SK-N-SH (cell line): ENCODE data around the gene C6orf89. TPM values are rescaled to one million over a fixed set of nuclear protein-coding genes. Genes with fewer than 3 reads are reported as not detected.

Experiments
- CTCF ChIA-PET: fragments of 300-600, 350-600 bp; formaldehyde crosslinking; extraction: SDS; loops from one replicate; lab custom pipeline; 2021; lab: Yijun Ruan, JAX
- POLR2A ChIA-PET: fragments of 350-600 bp; sonication (Branson Sonifier 250); formaldehyde crosslinking; extraction: SDS; loops from one replicate; lab custom pipeline; 2020; ENCODE audit warnings: antibody characterized with exemption, inconsistent platforms; lab: Yijun Ruan, JAX
- DNase-seq: peaks from one replicate; pipeline ENCODE4 v3.0.0; 2012
- H2AFZ ChIP-seq: fragments of 200-600 bp; sonication (generic); 2 replicates; pipeline ENCODE4 v1.8.1; 2016; ENCODE audit warnings: antibody characterized with exemption, mild to moderate bottlenecking, low read depth
- H3F3A ChIP-seq: fragments of 200-600 bp; sonication (generic); replicated peaks from 2 replicates; pipeline ENCODE3; 2016; ENCODE audit warnings: antibody characterized with exemption, mild to moderate bottlenecking; ENCODE audit not compliant: insufficient read depth
- H3K27ac ChIP-seq, 2 experiments: fragments of 200-500 bp in 1 of 2; fragments of 200-600 bp in 1 of 2; sonication (Bioruptor generic) in 1 of 2; sonication (generic), shearing (Covaris generic) in 1 of 2; 2 replicates each; pipeline versions ENCODE4 v1.5.1 to v1.6.1; 2014 to 2016; ENCODE audit warnings: low read depth in 2 of 2, inconsistent platforms in 1 of 2, low read length in 1 of 2, mild to moderate bottlenecking in 1 of 2, mixed read lengths in 1 of 2
- H3K27me3 ChIP-seq: fragments of 200-600 bp; sonication (generic), shearing (Covaris generic); 2 replicates; pipeline ENCODE4 v1.6.1; 2016; ENCODE audit warnings: mixed run types; ENCODE audit not compliant: insufficient read depth
- H3K36me3 ChIP-seq, 2 experiments: fragments of 200-500 bp in 1 of 2; fragments of 200-600 bp in 1 of 2; sonication (Bioruptor generic) in 1 of 2; sonication (generic) in 1 of 2; replicated peaks in 1 of 2; 2 replicates each; pipeline versions ENCODE3 to v1.5.1; 2014 to 2016; ENCODE audit warnings: low read length in 1 of 2, mild to moderate bottlenecking in 1 of 2; ENCODE audit not compliant: insufficient read depth in 2 of 2, control insufficient read depth in 1 of 2
- H3K4me1 ChIP-seq, 2 experiments: fragments of 200-500 bp in 1 of 2; fragments of 200-600 bp in 1 of 2; sonication (Bioruptor generic) in 1 of 2; sonication (generic), shearing (Covaris generic) in 1 of 2; 2 replicates each; pipeline versions ENCODE4 v1.5.1 to v1.6.1; 2014 to 2016; ENCODE audit warnings: low read depth in 1 of 2, low read length in 1 of 2, mixed run types in 1 of 2; ENCODE audit not compliant: insufficient read depth in 2 of 2, control insufficient read depth in 1 of 2
- H3K4me2 ChIP-seq: fragments of 200-600 bp; sonication (generic), shearing (Covaris generic); 2 replicates; pipeline ENCODE4 v1.6.1; 2017; ENCODE audit warnings: mixed run types
- H3K4me3 ChIP-seq, 2 experiments: fragments of 200-500 bp in 1 of 2; fragments of 200-600 bp in 1 of 2; sonication (Bioruptor generic) in 1 of 2; sonication (generic), shearing (Covaris generic) in 1 of 2; 2 replicates each; pipeline versions ENCODE4 v1.5.1 to v1.8.1; 2014 to 2016; ENCODE audit warnings: low read depth in 2 of 2, inconsistent platforms in 1 of 2, low read length in 1 of 2, mild to moderate bottlenecking in 1 of 2, mixed read lengths in 1 of 2, moderate library complexity in 1 of 2
- H3K79me2 ChIP-seq: fragments of 200-600 bp; sonication (generic); 2 replicates; pipeline ENCODE4 v1.8.1; 2017; ENCODE audit warnings: mild to moderate bottlenecking; ENCODE audit not compliant: insufficient read depth
- H3K9ac ChIP-seq: fragments of 200-600 bp; sonication (generic); 2 replicates; pipeline ENCODE4 v1.6.1; 2017; ENCODE audit warnings: mixed run types
- H3K9me2 ChIP-seq: fragments of 200-600 bp; sonication (generic); 2 replicates; pipeline ENCODE4 v1.6.1; 2017; ENCODE audit warnings: mixed run types
- H3K9me3 ChIP-seq: fragments of 200-600 bp; sonication (generic); 2 replicates; pipeline ENCODE4 v1.6.1; 2017; ENCODE audit warnings: mixed run types, mild to moderate bottlenecking, moderate library complexity
- H4K20me1 ChIP-seq: fragments of 200-600 bp; sonication (generic); 2 replicates; pipeline ENCODE4 v1.6.1; 2017; ENCODE audit warnings: mild to moderate bottlenecking, mixed run types; ENCODE audit not compliant: insufficient read depth
- EZH2phosphoT487 ChIP-seq: fragments of 200-600 bp; sonication (generic); IDR thresholded peaks from 2 replicates; pipeline ENCODE4 v1.6.1; 2017; ENCODE audit warnings: low read depth, mixed run types, mild to moderate bottlenecking, antibody characterized with exemption, moderate library complexity, borderline replicate concordance
- FOSL2 ChIP-seq: IDR thresholded peaks from 2 replicates; pipeline ENCODE4 v1.4.0; 2012; ENCODE audit warnings: low read depth, mild to moderate bottlenecking, moderate library complexity, borderline replicate concordance
- FOXJ3 ChIP-seq: sonication (generic); formaldehyde crosslinking; IDR thresholded peaks from 2 replicates; pipeline ENCODE4 v1.5.1; 2020; ENCODE audit warnings: mild to moderate bottlenecking, missing genetic modification reagents
- FOXM1 ChIP-seq: IDR thresholded peaks from 2 replicates; pipeline ENCODE4 v1.4.0; 2012; ENCODE audit warnings: low read depth, mild to moderate bottlenecking
- GATA2 ChIP-seq: sonication (generic); formaldehyde crosslinking; IDR thresholded peaks from 2 replicates; pipeline ENCODE4 v1.5.0; 2020; ENCODE audit warnings: mild to moderate bottlenecking, missing genetic modification reagents
- MEF2A ChIP-seq: IDR thresholded peaks from 2 replicates; pipeline ENCODE4 v1.4.0; 2012; ENCODE audit warnings: low read depth, borderline replicate concordance
- POLR2AphosphoS5 ChIP-seq: IDR thresholded peaks from 2 replicates; pipeline ENCODE4 v1.6.1; 2012; ENCODE audit warnings: low read depth, low read length
- RAD21 ChIP-seq: IDR thresholded peaks from 2 replicates; pipeline ENCODE4 v1.6.1; 2012; ENCODE audit warnings: mild to moderate bottlenecking, low read length
- RXRA ChIP-seq: IDR thresholded peaks from 2 replicates; pipeline ENCODE4 v1.4.0; 2012; ENCODE audit warnings: low read depth, mild to moderate bottlenecking, borderline replicate concordance
- SIN3A ChIP-seq: IDR thresholded peaks from 2 replicates; pipeline ENCODE4 v1.6.1; 2012; ENCODE audit warnings: low read depth, mild to moderate bottlenecking, low read length, moderate library complexity, borderline replicate concordance
- SMC3 ChIP-seq: IDR thresholded peaks from 2 replicates; pipeline ENCODE4 v1.6.1; 2012; ENCODE audit warnings: low read depth, low read length, improper control_type of control experiment
- TEAD4 ChIP-seq: IDR thresholded peaks from 2 replicates; pipeline ENCODE4 v1.4.0; 2012; ENCODE audit warnings: mild to moderate bottlenecking, borderline replicate concordance; ENCODE audit not compliant: insufficient read depth
- YY1 ChIP-seq: IDR thresholded peaks from 2 replicates; pipeline ENCODE4 v1.4.0; 2012; ENCODE audit warnings: low read depth, mild to moderate bottlenecking
- WGBS: methylation state at CpG from one replicate; pipeline ENCODE4 v1.1.6; 2017; ENCODE audit warnings: low lambda C conversion rate; 5-methylcytosine and 5-hydroxymethylcytosine counted together
- polyA plus RNA-seq, 3 experiments: library from polyadenylated mRNA; depleted of rRNA; stranded (reverse); fragments of >200 nt; gene quantifications; 2 replicates each; pipeline ENCODE4 v1.2.3, GENCODE V29; 2012
- TF ChIP-seq, protein P1 (sequence below): IDR thresholded peaks from 2 replicates; pipeline ENCODE4 v1.4.0; 2012; ENCODE audit warnings: low read depth
- TF ChIP-seq, protein P2 (sequence below): fragments of 200-600 bp; sonication (generic); IDR thresholded peaks from 2 replicates; pipeline ENCODE4 v1.6.1; 2017; ENCODE audit warnings: antibody characterized with exemption, mild to moderate bottlenecking, moderate library complexity
- TF ChIP-seq, protein P3 (sequence below): fragments of 150-350 bp; IDR thresholded peaks from 2 replicates; pipeline ENCODE4 v1.6.1; 2016; ENCODE audit warnings: mild to moderate bottlenecking, low read depth, low read length
- TF ChIP-seq, protein P4 (sequence below): fragments of 150-350 bp; IDR thresholded peaks from 2 replicates; pipeline ENCODE4 v1.6.1; 2017; ENCODE audit warnings: antibody characterized with exemption, low read length, low read depth, borderline replicate concordance
- TF ChIP-seq, protein P5 (sequence below): IDR thresholded peaks from 2 replicates; pipeline ENCODE4 v1.4.0; 2012; ENCODE audit warnings: low read depth, borderline replicate concordance

C6orf89 gene
- polyA plus RNA-seq, 1 of the 3 experiments (the other 2 are of a cell fraction), result 20.4 TPM

DNA sequence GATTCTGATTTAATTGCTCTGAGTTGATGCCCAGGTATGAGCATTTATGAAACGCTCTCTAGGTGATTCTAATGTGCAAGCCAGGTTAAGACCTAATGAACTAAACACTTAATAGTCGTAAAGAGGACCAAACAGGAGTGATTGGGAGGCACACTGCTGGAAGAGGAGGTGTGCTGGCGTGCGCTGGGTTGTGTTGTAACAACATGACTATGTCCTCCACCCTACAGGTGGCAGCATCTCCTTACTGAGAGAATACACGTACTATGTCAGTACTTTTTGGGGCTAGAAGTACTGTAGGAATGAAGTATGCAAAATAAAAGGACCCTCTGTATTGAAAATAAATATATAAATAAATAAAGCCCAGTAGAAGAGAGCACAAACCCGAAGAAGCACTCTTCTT, 11.9 kb downstream of the C6orf89 start:
- Histone ChIP-seq H3F3A (no peaks in the 10 kb centered on the region), H3K79me2 (peaks cover 19% of the 10 kb centered on the region), H3K9me2 (no peaks in the 10 kb centered on the region), H3K9me3 (no peaks in the 10 kb centered on the region), H3K36me3 (peaks cover 30% of the 10 kb centered on the region in 2 experiments), H3K4me1 (no peaks in the 10 kb centered on the region), H3K27me3 (no peaks in the 10 kb centered on the region), H3K4me3 (no peak overlapping the region), H4K20me1 (no peaks in the 10 kb centered on the region), H3K27ac (no peak overlapping the region), H3K9ac (no peak overlapping the region), H2AFZ (no peak overlapping the region), H3K4me2 (no peak overlapping the region)
- peak; percentile 14 for DNase-seq
- POLR2A ChIA-PET, result no interaction called here
- 86% methylated on average over 6 of the region's 6 CpGs for WGBS
- no peak for TF ChIP-seq FOXM1
- TF ChIP-seq MEF2A, result no peak
- TF ChIP-seq, protein P1, sequence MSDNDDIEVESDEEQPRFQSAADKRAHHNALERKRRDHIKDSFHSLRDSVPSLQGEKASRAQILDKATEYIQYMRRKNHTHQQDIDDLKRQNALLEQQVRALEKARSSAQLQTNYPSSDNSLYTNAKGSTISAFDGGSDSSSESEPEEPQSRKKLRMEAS, result no peak
- TF ChIP-seq, protein P2, sequence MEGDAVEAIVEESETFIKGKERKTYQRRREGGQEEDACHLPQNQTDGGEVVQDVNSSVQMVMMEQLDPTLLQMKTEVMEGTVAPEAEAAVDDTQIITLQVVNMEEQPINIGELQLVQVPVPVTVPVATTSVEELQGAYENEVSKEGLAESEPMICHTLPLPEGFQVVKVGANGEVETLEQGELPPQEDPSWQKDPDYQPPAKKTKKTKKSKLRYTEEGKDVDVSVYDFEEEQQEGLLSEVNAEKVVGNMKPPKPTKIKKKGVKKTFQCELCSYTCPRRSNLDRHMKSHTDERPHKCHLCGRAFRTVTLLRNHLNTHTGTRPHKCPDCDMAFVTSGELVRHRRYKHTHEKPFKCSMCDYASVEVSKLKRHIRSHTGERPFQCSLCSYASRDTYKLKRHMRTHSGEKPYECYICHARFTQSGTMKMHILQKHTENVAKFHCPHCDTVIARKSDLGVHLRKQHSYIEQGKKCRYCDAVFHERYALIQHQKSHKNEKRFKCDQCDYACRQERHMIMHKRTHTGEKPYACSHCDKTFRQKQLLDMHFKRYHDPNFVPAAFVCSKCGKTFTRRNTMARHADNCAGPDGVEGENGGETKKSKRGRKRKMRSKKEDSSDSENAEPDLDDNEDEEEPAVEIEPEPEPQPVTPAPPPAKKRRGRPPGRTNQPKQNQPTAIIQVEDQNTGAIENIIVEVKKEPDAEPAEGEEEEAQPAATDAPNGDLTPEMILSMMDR, result peak; percentile 40
- TF ChIP-seq TEAD4, result no peak
- TF ChIP-seq SIN3A, result no peak
- no peak for TF ChIP-seq FOSL2
- TF ChIP-seq GATA2, result no peak
- 0 out of 2 replicates have a peak, but pooled peaks have one; percentile 18 for TF ChIP-seq RAD21
- TF ChIP-seq SMC3, result no peak
- TF ChIP-seq, protein P3, sequence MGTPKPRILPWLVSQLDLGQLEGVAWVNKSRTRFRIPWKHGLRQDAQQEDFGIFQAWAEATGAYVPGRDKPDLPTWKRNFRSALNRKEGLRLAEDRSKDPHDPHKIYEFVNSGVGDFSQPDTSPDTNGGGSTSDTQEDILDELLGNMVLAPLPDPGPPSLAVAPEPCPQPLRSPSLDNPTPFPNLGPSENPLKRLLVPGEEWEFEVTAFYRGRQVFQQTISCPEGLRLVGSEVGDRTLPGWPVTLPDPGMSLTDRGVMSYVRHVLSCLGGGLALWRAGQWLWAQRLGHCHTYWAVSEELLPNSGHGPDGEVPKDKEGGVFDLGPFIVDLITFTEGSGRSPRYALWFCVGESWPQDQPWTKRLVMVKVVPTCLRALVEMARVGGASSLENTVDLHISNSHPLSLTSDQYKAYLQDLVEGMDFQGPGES, result no peak
- TF ChIP-seq, protein P4, sequence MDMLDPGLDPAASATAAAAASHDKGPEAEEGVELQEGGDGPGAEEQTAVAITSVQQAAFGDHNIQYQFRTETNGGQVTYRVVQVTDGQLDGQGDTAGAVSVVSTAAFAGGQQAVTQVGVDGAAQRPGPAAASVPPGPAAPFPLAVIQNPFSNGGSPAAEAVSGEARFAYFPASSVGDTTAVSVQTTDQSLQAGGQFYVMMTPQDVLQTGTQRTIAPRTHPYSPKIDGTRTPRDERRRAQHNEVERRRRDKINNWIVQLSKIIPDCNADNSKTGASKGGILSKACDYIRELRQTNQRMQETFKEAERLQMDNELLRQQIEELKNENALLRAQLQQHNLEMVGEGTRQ, result no peak
- TF ChIP-seq RXRA, result no peak
- TF ChIP-seq, protein P5, sequence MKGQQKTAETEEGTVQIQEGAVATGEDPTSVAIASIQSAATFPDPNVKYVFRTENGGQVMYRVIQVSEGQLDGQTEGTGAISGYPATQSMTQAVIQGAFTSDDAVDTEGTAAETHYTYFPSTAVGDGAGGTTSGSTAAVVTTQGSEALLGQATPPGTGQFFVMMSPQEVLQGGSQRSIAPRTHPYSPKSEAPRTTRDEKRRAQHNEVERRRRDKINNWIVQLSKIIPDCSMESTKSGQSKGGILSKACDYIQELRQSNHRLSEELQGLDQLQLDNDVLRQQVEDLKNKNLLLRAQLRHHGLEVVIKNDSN, result no peak
- no peak for TF ChIP-seq EZH2phosphoT487
- no peak for TF ChIP-seq FOXJ3
- no peak for TF ChIP-seq YY1
- TF ChIP-seq POLR2AphosphoS5, result no peak
- CTCF ChIA-PET, result interaction anchor here (1.7 to 1.8 kb wide), 2 partner anchors 12 to 121 kb away, joined by 5 to 6 read pairs; partner anchors contain the start of gene C6orf89
